NCI-H2171 treated with DMSO at 0.1 percent for 48 hours (cell line): ENCODE data around the gene SCO2.

Experiments
- DNase-seq: peaks from one replicate; lab custom pipeline; 2025; lab: John Stamatoyannopoulos, UW

Gene SCO2

GRCh38 chr22:50498322-50498890, 27.0 kb downstream of the SCO2 start:
- DNase-seq: no peak

- no peak for DNase-seq
These were observed 28.3 kb downstream of the SCO2 start for GRCh38 chr22:50497093-50497492.

GRCh38 chr22:50490531-50491308, 34.7 kb downstream of the SCO2 start:
- no peak for DNase-seq

- no peak for DNase-seq
These were observed 35.8 kb downstream of the SCO2 start for GRCh38 chr22:50489363-50490243.

- no peak for DNase-seq
These were observed 36.5 kb downstream of the SCO2 start for GRCh38 chr22:50488886-50489285.

- no peak for DNase-seq
These were observed 37.3 kb downstream of the SCO2 start for GRCh38 chr22:50488006-50488677.

- DNase-seq: no peak
These were observed 38.0 kb downstream of the SCO2 start for GRCh38 chr22:50487290-50488005.

GRCh38 chr22:50486561-50487289, 38.7 kb downstream of the SCO2 start, which contains the start of gene MIOX:
MIOX (plus strand) TSS chr22:50486859; CDS start chr22:50486898, 39 bp downstream.
- DNase-seq: no peak

- peak; percentile 31 for DNase-seq
These were observed 39.9 kb downstream of the SCO2 start for GRCh38 chr22:50485221-50486131.

- DNase-seq: no peak
These were observed 41.2 kb downstream of the SCO2 start for GRCh38 chr22:50483977-50484853.

- DNase-seq: no peak
These were observed 41.8 kb downstream of the SCO2 start for GRCh38 chr22:50483556-50483955.

GRCh38 chr22:50483106-50483505, 42.3 kb downstream of the SCO2 start:
- peak; percentile 79 for DNase-seq

GRCh38 chr22:50482107-50483074, 43.0 kb downstream of the SCO2 start:
- peak; percentile 52 for DNase-seq

- no peak for DNase-seq
These were observed 43.8 kb downstream of the SCO2 start, which contains the start of gene ADM2 for GRCh38 chr22:50481440-50482106. ADM2 (plus strand) TSS chr22:50481543; CDS start chr22:50481848, 305 bp downstream.

- no peak for DNase-seq
These were observed 44.4 kb downstream of the SCO2 start for GRCh38 chr22:50481045-50481439.

- DNase-seq: no peak
These were observed 45.7 kb downstream of the SCO2 start for GRCh38 chr22:50479721-50480120.

- no peak for DNase-seq
These were observed 47.5 kb downstream of the SCO2 start for GRCh38 chr22:50477923-50478322.
